HCT116 (cell line): ENCODE measurements around the gene CLEC16A. TPM values are rescaled to one million over a fixed set of nuclear protein-coding genes. Genes with fewer than 3 reads are reported as not detected.

Experiments used
- ATAC-seq: fragments of 200-7000 bp; cut with Tn5 transposase; 2 replicates; pipeline ENCODE4 v1.9.1; 2020; ENCODE audit warnings: mild to moderate bottlenecking, moderate library complexity
- BruUV-seq: library from RNA; stranded (reverse); fragments of 400-500 nt; replicated peaks from 2 replicates; lab custom pipeline; 2021; lab: Mats Ljungman, UMichigan
- CTCF ChIA-PET: fragments of 300-600 bp; sonication (Branson Sonifier 250); formaldehyde crosslinking; loops from one replicate; lab custom pipeline; 2021; ENCODE audit warnings: antibody characterized with exemption; lab: Charles Lee
- POLR2A ChIA-PET: fragments of 300-600, 350-600 bp; sonication (Branson Sonifier 250); formaldehyde crosslinking; loops from one replicate; lab custom pipeline; 2021; ENCODE audit warnings: antibody characterized with exemption; lab: Charles Lee
- RAD21 ChIA-PET, 2 experiments: fragments of 300-600 bp; sonication (Branson Sonifier 250); formaldehyde crosslinking; loops; one replicate each; lab custom pipeline; 2023; ENCODE audit warnings: low total read pairs in 2 of 2; ENCODE audit not compliant: uncharacterized antibody in 2 of 2, unreplicated experiment in 2 of 2, low non-redundant PET in 1 of 2; lab: Charles Lee
- DNase-seq: peaks from one replicate; pipeline ENCODE4 v3.0.0-alpha.2; 2010; ENCODE audit warnings: low read depth, low spot score
- H2AFZ ChIP-seq: fragments of 200-600 bp; shearing (Covaris generic), sonication (generic); 2 replicates; pipeline ENCODE4 v1.6.1; 2017; ENCODE audit warnings: low read depth, mixed run types, mixed read lengths, antibody characterized with exemption, low read length; ENCODE audit not compliant: poor library complexity, severe bottlenecking
- H3K27ac ChIP-seq: 2 replicates; pipeline ENCODE4 v1.5.1; 2012; ENCODE audit warnings: low read depth, low read length
- H3K27me3 ChIP-seq: fragments of 200-600 bp; sonication (generic); 2 replicates; pipeline ENCODE4 v1.6.1; 2016; ENCODE audit warnings: mixed run types, low read length, mixed read lengths; ENCODE audit not compliant: insufficient read depth
- H3K36me3 ChIP-seq, 2 experiments: fragments of 200-500 bp in 1 of 2; fragments of 200-600 bp in 1 of 2; sonication (Bioruptor generic) in 1 of 2; sonication (generic) in 1 of 2; 2 replicates each; pipeline versions ENCODE4 v1.5.1 to v1.6.1; 2014 to 2016; ENCODE audit warnings: low read length in 2 of 2, inconsistent platforms in 1 of 2, mixed read lengths in 1 of 2, mixed run types in 1 of 2; ENCODE audit not compliant: insufficient read depth in 2 of 2, control insufficient read depth in 1 of 2
- H3K4me1 ChIP-seq, 2 experiments: fragments of 200-600 bp in 1 of 2; sonication (generic) in 1 of 2; 2 replicates each; pipeline versions ENCODE4 v1.5.1 to v1.6.1; 2012 to 2017; ENCODE audit warnings: low read length in 2 of 2, inconsistent platforms in 1 of 2, mild to moderate bottlenecking in 1 of 2, mixed read lengths in 1 of 2, mixed run types in 1 of 2, moderate library complexity in 1 of 2; ENCODE audit not compliant: insufficient read depth in 2 of 2, control insufficient read depth in 1 of 2
- H3K4me2 ChIP-seq: fragments of 200-600 bp; sonication (generic); 2 replicates; pipeline ENCODE4 v1.6.1; 2017; ENCODE audit warnings: mixed run types, low read length, mixed read lengths
- H3K4me3 ChIP-seq, 2 experiments: fragments of 200-600 bp in 1 of 2; sonication (generic) in 1 of 2; replicated peaks in 1 of 2; 2 replicates each; pipeline ENCODE4 v1.5.1; 2011 to 2016; ENCODE audit warnings: low read length in 2 of 2, control low read depth in 1 of 2, low read depth in 1 of 2, mild to moderate bottlenecking in 1 of 2, mixed read lengths in 1 of 2, mixed run types in 1 of 2
- H3K79me2 ChIP-seq: fragments of 200-600 bp; sonication (generic); 2 replicates; pipeline ENCODE4 v1.6.1; 2017; ENCODE audit warnings: mild to moderate bottlenecking, mixed run types, low read length, moderate library complexity, mixed read lengths; ENCODE audit not compliant: insufficient read depth
- H3K9ac ChIP-seq: fragments of 200-600 bp; sonication (generic); 2 replicates; pipeline ENCODE4 v1.6.1; 2016; ENCODE audit warnings: low read length, mixed read lengths
- H3K9me2 ChIP-seq: fragments of 200-600 bp; sonication (generic), shearing (Covaris generic); 2 replicates; pipeline ENCODE4 v1.6.1; 2017; ENCODE audit warnings: mixed run types, mild to moderate bottlenecking, moderate library complexity; ENCODE audit not compliant: insufficient read depth
- H3K9me3 ChIP-seq, 2 experiments: fragments of 200-500 bp in 1 of 2; fragments of 200-600 bp in 1 of 2; sonication (Bioruptor generic) in 1 of 2; sonication (generic) in 1 of 2; 2 replicates each; pipeline ENCODE4 v1.6.1; 2014 to 2017; ENCODE audit warnings: low read length in 2 of 2, mixed read lengths in 2 of 2, inconsistent platforms in 1 of 2, low read depth in 1 of 2, mild to moderate bottlenecking in 1 of 2, mixed run types in 1 of 2, moderate library complexity in 1 of 2; ENCODE audit not compliant: control insufficient read depth in 1 of 2, insufficient read depth in 1 of 2
- H4K20me1 ChIP-seq: fragments of 200-600 bp; sonication (generic), shearing (Covaris generic); 2 replicates; pipeline ENCODE4 v1.6.1; 2017; ENCODE audit warnings: mixed run types, mild to moderate bottlenecking, moderate library complexity; ENCODE audit not compliant: insufficient read depth
- CTCF ChIP-seq, 3 experiments: fragments of 200-600 bp in 1 of 3; sonication (generic) in 1 of 3; IDR thresholded peaks in 2 of 3; conservative IDR thresholded peaks in 1 of 3; 2 replicates each; pipeline ENCODE4 v1.5.1; 2012 to 2017; ENCODE audit warnings: low read depth in 2 of 3, low read length in 2 of 3, antibody characterized with exemption in 1 of 3, borderline replicate concordance in 1 of 3, control low read depth in 1 of 3, mild to moderate bottlenecking in 1 of 3, mixed read lengths in 1 of 3, mixed run types in 1 of 3, moderate library complexity in 1 of 3; ENCODE audit not compliant: insufficient read depth in 1 of 3
- EZH2 ChIP-seq: fragments of 200-600 bp; sonication (generic); IDR thresholded peaks from 2 replicates; pipeline ENCODE4 v1.6.1; 2017; ENCODE audit warnings: antibody characterized with exemption, mixed run types
- FOSL1 ChIP-seq: IDR thresholded peaks from 2 replicates; pipeline ENCODE4 v1.6.1; 2012; ENCODE audit warnings: low read depth
- MAX ChIP-seq: IDR thresholded peaks from 2 replicates; pipeline ENCODE4 v1.6.1; 2012
- POLR2AphosphoS5 ChIP-seq: IDR thresholded peaks from 2 replicates; pipeline ENCODE4 v1.6.1; 2011; ENCODE audit warnings: mild to moderate bottlenecking, low read depth, low read length, moderate library complexity
- RAD21 ChIP-seq: IDR thresholded peaks from 2 replicates; pipeline ENCODE4 v1.6.1; 2012; ENCODE audit warnings: low read depth, mild to moderate bottlenecking
- SP1 ChIP-seq: IDR thresholded peaks from 2 replicates; pipeline ENCODE4 v1.6.1; 2012; ENCODE audit warnings: low read depth
- YY1 ChIP-seq: IDR thresholded peaks from 2 replicates; pipeline ENCODE4 v1.6.1; 2011; ENCODE audit warnings: low read length, low read depth, moderate library complexity, mild to moderate bottlenecking; ENCODE audit not compliant: insufficient replicate concordance; ENCODE audit errors: extremely low read depth
- ZBTB33 ChIP-seq: IDR thresholded peaks from 2 replicates; pipeline ENCODE4 v1.6.1; 2011; ENCODE audit warnings: mild to moderate bottlenecking, low read length, moderate library complexity; ENCODE audit not compliant: insufficient replicate concordance; ENCODE audit errors: extremely low read depth
- intact Hi-C: fragments of 100-400 bp; cut with micrococcal nuclease; formaldehyde crosslinking; loops from 2 replicates; pipeline ENCODE4 v1.10.0; 2022
- total RNA-seq: library from RNA; stranded (reverse); gene quantifications from one replicate; pipeline ENCODE4 v1.2.1, GENCODE V29; 2021; ENCODE audit not compliant: unreplicated experiment

Gene CLEC16A
- total RNA-seq, 1 experiment from 2014 or later, result 18.0 TPM

GRCh38 chr16:11051879-11052808, 107.8 kb downstream of the CLEC16A start:
- TF ChIP-seq EZH2 (no peak), MAX (no peak)
- intact Hi-C loops, result no loop called here

GRCh38 chr16:11053916-11054460, 109.6 kb downstream of the CLEC16A start:
- Histone ChIP-seq H3K36me3 (no peaks in the 10 kb centered on the region; a peak in 1 of 4 replicates), H3K9ac (no peak overlapping the region), H3K4me2 (no peak overlapping the region), H3K79me2 (no peaks in the 10 kb centered on the region), H2AFZ (no peak overlapping the region), H3K27ac (no peak overlapping the region), H3K27me3 (no peaks in the 10 kb centered on the region), H3K9me3 (no peaks in the 10 kb centered on the region), H3K4me1 (peaks cover 3 to 8% of the 10 kb centered on the region in 2 experiments; a peak in 3 of 4 replicates), H3K9me2 (no peaks in the 10 kb centered on the region), H3K4me3 (no peak overlapping the region), H4K20me1 (no peaks in the 10 kb centered on the region)
- RAD21 ChIA-PET, result no interaction called here
- no TSS peak for BruUV-seq
- TF ChIP-seq FOSL1, result no peak
- no peak for TF ChIP-seq YY1
- TF ChIP-seq RAD21, result no peak
- TF ChIP-seq SP1, result no peak
- TF ChIP-seq ZBTB33, result no peak
- no peak for TF ChIP-seq POLR2AphosphoS5
- TF ChIP-seq CTCF (IDR thresholded peaks at IDR 0.05 in 2 of 3, conservative IDR thresholded peaks at IDR 0.05 in 1 of 3; ENCODE audit: borderline replicate concordance in 1 of 3, insufficient read depth in 1 of 3, low read depth in 2 of 3, low read length in 2 of 3), result no peak
- DNase-seq (no peak), ATAC-seq (no peak)
- POLR2A ChIA-PET, result no interaction called here
- intact Hi-C loops, result no loop called here
- CTCF ChIA-PET, result interaction anchor here (1.2 kb wide), 1 partner anchor 9 kb away, joined by 3 read pairs; no protein-coding TSS in a partner anchor

More at GRCh38 chr16:11051879-11052808, 107.8 kb downstream of the CLEC16A start:
- ChIA-PET RAD21 (no interaction called here), CTCF (no interaction called here), POLR2A (no interaction called here)
- H4K20me1 ChIP-seq, result no peaks in the 10 kb centered on the region
- no peaks in the 10 kb centered on the region for H3K9me2 ChIP-seq
- H3K27ac ChIP-seq, result no peak overlapping the region
- peaks cover 3 to 12% of the 10 kb centered on the region in 2 experiments; a peak in 3 of 4 replicates for H3K4me1 ChIP-seq
- no peaks in the 10 kb centered on the region for H3K27me3 ChIP-seq
- no peak overlapping the region for H3K4me2 ChIP-seq
- H3K9ac ChIP-seq, result no peak overlapping the region
- no peak overlapping the region for H3K4me3 ChIP-seq
- DNase-seq (no peak), ATAC-seq (no peak)
- no peaks in the 10 kb centered on the region for H3K9me3 ChIP-seq
- H3K79me2 ChIP-seq, result no peaks in the 10 kb centered on the region
- no peaks in the 10 kb centered on the region; a peak in 2 of 4 replicates for H3K36me3 ChIP-seq
- no peak overlapping the region for H2AFZ ChIP-seq
- BruUV-seq, result no TSS peak
